ENCODE data around the gene ATP2C1.

- TF ChIP-seq CTCF (IDR thresholded peaks at IDR 0.05) (no peak), POLR2AphosphoS5 (IDR thresholded peaks at IDR 0.05; ENCODE audit: insufficient read depth in 1 of 2, low read depth in 1 of 2) (no peak), POLR2A (IDR thresholded peaks at IDR 0.05) (no peak)
Observed at GRCh38 chr3:130878464-130878863, 15.4 kb upstream of the ATP2C1 start.
